ENCODE data around the gene ABCB11.

DNA sequence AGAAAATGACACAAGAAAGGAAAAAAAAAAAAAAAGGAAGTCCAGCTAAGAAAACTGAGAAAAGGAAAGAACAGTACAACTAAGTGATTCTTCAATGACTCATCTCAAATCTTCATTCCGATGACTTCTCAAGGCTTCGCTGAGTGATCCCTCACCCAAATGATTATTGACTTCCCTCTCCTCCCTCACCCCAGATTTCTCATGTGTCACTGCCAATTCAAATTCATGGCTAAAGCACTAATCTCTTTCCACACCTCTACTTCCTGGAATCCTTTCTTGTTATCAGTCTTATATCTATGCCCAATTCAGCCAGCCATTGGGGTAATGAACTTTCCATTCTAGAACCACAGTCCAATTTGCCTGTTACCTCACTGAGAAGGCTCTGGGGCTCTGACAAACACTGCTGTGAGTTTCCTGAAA is 7.2 kb upstream of the ABCB11 start:
- TF ChIP-seq, protein P1, sequence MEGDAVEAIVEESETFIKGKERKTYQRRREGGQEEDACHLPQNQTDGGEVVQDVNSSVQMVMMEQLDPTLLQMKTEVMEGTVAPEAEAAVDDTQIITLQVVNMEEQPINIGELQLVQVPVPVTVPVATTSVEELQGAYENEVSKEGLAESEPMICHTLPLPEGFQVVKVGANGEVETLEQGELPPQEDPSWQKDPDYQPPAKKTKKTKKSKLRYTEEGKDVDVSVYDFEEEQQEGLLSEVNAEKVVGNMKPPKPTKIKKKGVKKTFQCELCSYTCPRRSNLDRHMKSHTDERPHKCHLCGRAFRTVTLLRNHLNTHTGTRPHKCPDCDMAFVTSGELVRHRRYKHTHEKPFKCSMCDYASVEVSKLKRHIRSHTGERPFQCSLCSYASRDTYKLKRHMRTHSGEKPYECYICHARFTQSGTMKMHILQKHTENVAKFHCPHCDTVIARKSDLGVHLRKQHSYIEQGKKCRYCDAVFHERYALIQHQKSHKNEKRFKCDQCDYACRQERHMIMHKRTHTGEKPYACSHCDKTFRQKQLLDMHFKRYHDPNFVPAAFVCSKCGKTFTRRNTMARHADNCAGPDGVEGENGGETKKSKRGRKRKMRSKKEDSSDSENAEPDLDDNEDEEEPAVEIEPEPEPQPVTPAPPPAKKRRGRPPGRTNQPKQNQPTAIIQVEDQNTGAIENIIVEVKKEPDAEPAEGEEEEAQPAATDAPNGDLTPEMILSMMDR (IDR thresholded peaks at IDR 0.05; ENCODE audit: poor library complexity, severe bottlenecking), result no peak
- TF ChIP-seq EZH2 (IDR thresholded peaks at IDR 0.05; ENCODE audit: borderline replicate concordance, insufficient read depth, low read length, poor library complexity, severe bottlenecking) (no peak), POLR2AphosphoS5 (IDR thresholded peaks at IDR 0.05) (no peak), EP300 (conservative IDR thresholded peaks at IDR 0.05; ENCODE audit: poor library complexity, severe bottlenecking) (no peak)

Measured in neural cell (in vitro differentiated cells).